A673 (cell line): ENCODE results near the gene TMEM170A. TPM values are rescaled to one million over a fixed set of nuclear protein-coding genes. Genes with fewer than 3 reads are reported as not detected.

Source experiments
- BruUV-seq: library from RNA; stranded (reverse); fragments of 400-500 nt; replicated peaks from 2 replicates; lab custom pipeline; 2021; lab: Mats Ljungman, UMichigan
- CTCF ChIA-PET: fragments of 300-600 bp; sonication (Branson Sonifier 250); formaldehyde crosslinking; loops from one replicate; lab custom pipeline; 2022; ENCODE audit warnings: antibody characterized with exemption; lab: Charles Lee
- POLR2A ChIA-PET: fragments of 300-600 bp; sonication (Branson Sonifier 250); formaldehyde crosslinking; loops from one replicate; lab custom pipeline; 2022; ENCODE audit warnings: antibody characterized with exemption; ENCODE audit not compliant: low non-redundant PET; lab: Charles Lee
- DNase-seq: peaks from one replicate; pipeline ENCODE4 v3.0.0-alpha.2; 2015; ENCODE audit warnings: low spot score
- H3K27ac ChIP-seq: fragments of 200-600 bp; sonication (generic); 2 replicates; pipeline ENCODE4 v1.5.1; 2016; ENCODE audit warnings: mixed run types, low read depth, mild to moderate bottlenecking, mixed read lengths, antibody characterized with exemption, low read length; ENCODE audit not compliant: poor library complexity, severe bottlenecking
- H3K27me3 ChIP-seq: fragments of 200-600 bp; sonication (generic); replicated peaks from 2 replicates; pipeline ENCODE4 v1.6.1; 2017; ENCODE audit warnings: mixed run types, low read depth, mild to moderate bottlenecking, mixed read lengths, antibody characterized with exemption, low read length; ENCODE audit not compliant: insufficient read depth, poor library complexity
- H3K36me3 ChIP-seq: fragments of 200-600 bp; sonication (generic); 2 replicates; pipeline ENCODE4 v1.6.1; 2016; ENCODE audit warnings: mixed run types, mild to moderate bottlenecking, mixed read lengths, antibody characterized with exemption, low read length; ENCODE audit not compliant: insufficient read depth, poor library complexity, severe bottlenecking
- H3K4me1 ChIP-seq: fragments of 200-600 bp; sonication (generic); 2 replicates; pipeline ENCODE4 v1.6.1; 2017; ENCODE audit warnings: mixed run types, mild to moderate bottlenecking, mixed read lengths, antibody characterized with exemption, low read length; ENCODE audit not compliant: insufficient read depth, poor library complexity, severe bottlenecking
- H3K4me3 ChIP-seq: fragments of 200-600 bp; sonication (generic); 2 replicates; pipeline ENCODE4 v1.5.1; 2016; ENCODE audit warnings: low read depth, mixed run types, mild to moderate bottlenecking, mixed read lengths, low read length; ENCODE audit not compliant: poor library complexity, severe bottlenecking
- H3K9me3 ChIP-seq: fragments of 200-600 bp; sonication (generic); 2 replicates; pipeline ENCODE4 v1.6.1; 2016; ENCODE audit warnings: mixed run types, low read depth, mild to moderate bottlenecking, mixed read lengths, antibody characterized with exemption, low read length; ENCODE audit not compliant: poor library complexity, severe bottlenecking
- EZH2 ChIP-seq: fragments of 200-600 bp; sonication (generic); IDR thresholded peaks from 2 replicates; pipeline ENCODE4 v1.6.1; 2017; ENCODE audit warnings: borderline replicate concordance, low read depth, mild to moderate bottlenecking, mixed read lengths, antibody characterized with exemption, low read length; ENCODE audit not compliant: poor library complexity, severe bottlenecking
- intact Hi-C: fragments of 100-400 bp; cut with micrococcal nuclease; formaldehyde crosslinking; loops from one replicate; pipeline ENCODE4 v1.10.0; 2022; ENCODE audit not compliant: unreplicated experiment
- total RNA-seq: library from RNA; stranded (reverse); gene quantifications from 2 replicates; pipeline ENCODE4 v1.2.3, GENCODE V29; 2021
- TF ChIP-seq, protein P1 (sequence below): fragments of 300-800, 200-600 bp; sonication (generic); conservative IDR thresholded peaks from 2 replicates; pipeline ENCODE4 v1.5.1; 2017; ENCODE audit warnings: low read depth, mild to moderate bottlenecking, antibody characterized with exemption, low read length, moderate library complexity, mixed read lengths

The TMEM170A gene
- total RNA-seq, 1 experiment from 2014 or later: 25.9 TPM

DNA sequence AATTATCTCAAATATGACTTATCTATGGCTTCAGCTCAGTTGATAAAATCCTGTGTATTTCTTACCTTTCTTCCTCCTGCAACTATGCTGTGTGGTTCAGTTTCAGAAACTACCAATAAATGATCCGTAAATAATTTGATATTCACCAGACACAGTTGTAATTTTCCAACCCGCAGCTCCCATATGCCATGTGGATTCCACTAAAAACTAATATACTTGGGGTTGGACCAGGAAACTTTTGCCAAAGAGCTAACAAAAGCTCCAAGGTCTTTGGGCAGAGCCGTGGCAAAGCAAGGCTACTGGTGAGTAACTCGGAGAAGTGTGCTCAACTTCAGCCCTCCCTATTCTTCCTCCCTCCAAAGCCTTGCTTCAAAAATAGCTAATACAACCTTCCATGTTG, 33.1 kb upstream of the TMEM170A start:
- ChIA-PET POLR2A (no interaction called here), CTCF (interaction anchor here (0.9 kb wide), 1 partner anchor 20 kb away, joined by 9 read pairs; no protein-coding TSS in a partner anchor)
- no peak for TF ChIP-seq EZH2
- TF ChIP-seq, protein P1, sequence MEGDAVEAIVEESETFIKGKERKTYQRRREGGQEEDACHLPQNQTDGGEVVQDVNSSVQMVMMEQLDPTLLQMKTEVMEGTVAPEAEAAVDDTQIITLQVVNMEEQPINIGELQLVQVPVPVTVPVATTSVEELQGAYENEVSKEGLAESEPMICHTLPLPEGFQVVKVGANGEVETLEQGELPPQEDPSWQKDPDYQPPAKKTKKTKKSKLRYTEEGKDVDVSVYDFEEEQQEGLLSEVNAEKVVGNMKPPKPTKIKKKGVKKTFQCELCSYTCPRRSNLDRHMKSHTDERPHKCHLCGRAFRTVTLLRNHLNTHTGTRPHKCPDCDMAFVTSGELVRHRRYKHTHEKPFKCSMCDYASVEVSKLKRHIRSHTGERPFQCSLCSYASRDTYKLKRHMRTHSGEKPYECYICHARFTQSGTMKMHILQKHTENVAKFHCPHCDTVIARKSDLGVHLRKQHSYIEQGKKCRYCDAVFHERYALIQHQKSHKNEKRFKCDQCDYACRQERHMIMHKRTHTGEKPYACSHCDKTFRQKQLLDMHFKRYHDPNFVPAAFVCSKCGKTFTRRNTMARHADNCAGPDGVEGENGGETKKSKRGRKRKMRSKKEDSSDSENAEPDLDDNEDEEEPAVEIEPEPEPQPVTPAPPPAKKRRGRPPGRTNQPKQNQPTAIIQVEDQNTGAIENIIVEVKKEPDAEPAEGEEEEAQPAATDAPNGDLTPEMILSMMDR: no peak
- H3K4me3 ChIP-seq: no peak overlapping the region
- no peak overlapping the region for H3K27ac ChIP-seq
- H3K4me1 ChIP-seq: peaks cover 35% of the 10 kb centered on the region
- H3K9me3 ChIP-seq: no peaks in the 10 kb centered on the region
- intact Hi-C loops: no loop called here
- DNase-seq: no peak
- H3K27me3 ChIP-seq: no peaks in the 10 kb centered on the region
- no peaks in the 10 kb centered on the region for H3K36me3 ChIP-seq
- BruUV-seq: no TSS peak

DNA sequence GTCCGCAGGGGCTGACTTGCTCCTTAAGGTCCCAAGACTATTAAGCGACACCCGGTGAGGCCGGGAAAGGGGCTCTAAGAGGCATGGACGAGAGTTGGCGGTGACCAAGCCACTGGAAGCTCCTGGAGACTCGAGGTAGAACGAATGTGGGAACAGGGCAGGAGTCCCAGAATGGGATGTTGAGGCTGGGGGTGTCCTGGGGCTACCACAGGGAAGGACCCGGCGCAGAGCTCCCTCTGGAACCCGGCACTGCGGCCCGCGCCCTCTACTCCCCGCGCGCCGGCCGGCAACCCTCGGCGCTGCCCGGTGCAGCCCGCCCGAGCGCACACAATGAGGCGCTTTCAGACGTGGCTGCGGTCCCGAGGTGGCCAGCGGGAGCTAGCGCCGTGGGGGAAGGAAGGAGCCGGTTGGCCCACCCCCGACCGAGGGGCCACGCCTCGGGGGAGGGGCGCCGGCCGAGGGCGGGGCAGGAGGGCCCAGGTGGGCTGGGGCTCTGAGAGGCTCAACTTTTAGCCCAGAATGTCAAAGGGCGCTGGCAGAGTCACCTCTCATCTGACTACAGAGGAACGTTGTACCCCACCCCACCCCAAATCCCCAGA, 30.7 kb upstream of the TMEM170A start, which contains the start of gene CHST6:
CHST6 (minus strand) TSS at position 366 of the 599 bp plus-strand sequence. CDS start 15,613 bp downstream, outside the sequence.
- Histone ChIP-seq H3K4me3 (peak within 1 kb of the TSS; percentile 51), H3K27me3 (no peaks in the 10 kb centered on the region), H3K9me3 (no peaks in the 10 kb centered on the region), H3K4me1 (peaks cover 44% of the 10 kb centered on the region), H3K36me3 (no peaks in the 10 kb centered on the region), H3K27ac (no peak within 1 kb of the TSS)
- intact Hi-C loops: no loop called here
- POLR2A ChIA-PET: interaction anchor here (0.6 to 0.7 kb wide), 3 partner anchors 20 to 764 kb away, joined by 3 to 5 read pairs (median 3); no protein-coding TSS in a partner anchor
- BruUV-seq: no TSS peak
- peak; percentile 57 for DNase-seq
- CTCF ChIA-PET: no interaction called here
- TF ChIP-seq, protein P1: no peak
- no peak for TF ChIP-seq EZH2

DNA sequence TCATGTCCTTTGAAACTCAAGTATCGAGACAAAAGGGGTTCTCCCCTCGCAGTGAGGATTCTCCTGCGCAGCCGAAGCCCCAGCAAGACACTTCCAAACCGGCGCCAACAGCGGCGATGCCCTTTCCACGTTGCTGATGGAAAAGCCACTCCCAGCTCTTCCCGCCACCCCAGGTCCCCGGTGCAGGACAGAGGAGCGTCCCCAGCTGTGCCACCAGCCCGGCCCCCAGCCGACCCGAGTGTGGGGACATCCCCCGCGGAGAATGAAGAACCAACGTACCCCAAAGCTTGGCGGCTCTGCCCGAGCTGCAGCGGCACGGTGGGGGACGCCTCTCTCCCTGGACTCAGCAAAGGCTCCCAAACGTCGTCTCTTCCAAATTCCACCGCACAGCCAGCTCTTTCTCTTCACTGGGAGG, 30.2 kb upstream of the TMEM170A start:
- no peak overlapping the region for H3K27ac ChIP-seq
- BruUV-seq: no TSS peak
- H3K4me1 ChIP-seq: peaks cover 44% of the 10 kb centered on the region
- no peaks in the 10 kb centered on the region for H3K36me3 ChIP-seq
- H3K9me3 ChIP-seq: no peaks in the 10 kb centered on the region
- TF ChIP-seq, protein P1: no peak
- TF ChIP-seq EZH2: no peak
- intact Hi-C loops: no loop called here
- no peaks in the 10 kb centered on the region for H3K27me3 ChIP-seq
- POLR2A ChIA-PET: interaction anchor here (0.6 to 0.7 kb wide), 3 partner anchors 20 to 764 kb away, joined by 3 to 5 read pairs (median 3); no protein-coding TSS in a partner anchor
- peak overlapping the region; percentile 51 for H3K4me3 ChIP-seq
- CTCF ChIA-PET: no interaction called here
- DNase-seq: no peak
